Endothelial cell of umbilical vein (primary cell): ENCODE measurements around the gene NAGS. TPM values are rescaled to one million over a fixed set of nuclear protein-coding genes. Genes with fewer than 3 reads are reported as not detected.

Source experiments
- BruUV-seq: library from RNA; stranded (reverse); fragments of 400-500 nt; replicated peaks from 2 replicates; lab custom pipeline; 2021; lab: Mats Ljungman, UMichigan
- CTCF ChIA-PET: fragments of 300-600, 350-600 bp; sonication (Branson Sonifier 250); formaldehyde crosslinking; loops from one replicate; lab custom pipeline; 2021; ENCODE audit warnings: antibody characterized with exemption, inconsistent platforms; lab: Charles Lee
- POLR2A ChIA-PET: fragments of 300-600, 350-600 bp; sonication (Branson Sonifier 250); formaldehyde crosslinking; loops from one replicate; lab custom pipeline; 2021; ENCODE audit warnings: antibody characterized with exemption, inconsistent platforms; lab: Charles Lee
- DNase-seq: peaks from one replicate; pipeline ENCODE4 v3.0.0-alpha.2; 2011; ENCODE audit warnings: low read depth, low spot score
- FAIRE-seq: peaks from 2 replicates; lab custom pipeline; 2011; peaks lifted over from hg19 to GRCh38; lab: Jason Lieb, UNC
- H2AFZ ChIP-seq: 2 replicates; pipeline ENCODE4 v1.6.0; 2012; ENCODE audit warnings: low read depth, low read length, control low read depth, inconsistent platforms
- H3K27ac ChIP-seq: 2 replicates; pipeline ENCODE4 v1.5.1; 2011; ENCODE audit warnings: low read depth, mild to moderate bottlenecking, control low read depth, low read length, moderate library complexity; ENCODE audit not compliant: insufficient read depth
- H3K27me3 ChIP-seq, 2 experiments: 2 replicates each; pipeline versions ENCODE4 v1.6.0 to v1.6.1; 2011; ENCODE audit warnings: low read length in 2 of 2, mixed read lengths in 1 of 2; ENCODE audit not compliant: control insufficient read depth in 2 of 2, insufficient read depth in 2 of 2
- H3K36me3 ChIP-seq, 2 experiments: 2 replicates in 1 of 2; 3 replicates in 1 of 2; pipeline ENCODE4 v1.5.1; 2011; ENCODE audit warnings: low read length in 2 of 2, mild to moderate bottlenecking in 1 of 2, moderate library complexity in 1 of 2; ENCODE audit not compliant: control insufficient read depth in 2 of 2, insufficient read depth in 2 of 2; ENCODE audit errors: extremely low read depth in 1 of 2
- H3K4me1 ChIP-seq: 3 replicates; pipeline ENCODE4 v1.5.1; 2011; ENCODE audit warnings: mild to moderate bottlenecking, low read length; ENCODE audit not compliant: control insufficient read depth, insufficient read depth; ENCODE audit errors: extremely low read depth
- H3K4me2 ChIP-seq: 2 replicates; pipeline ENCODE4 v1.6.1; 2011; ENCODE audit warnings: low read length, control low read depth, mixed read lengths; ENCODE audit not compliant: insufficient read depth
- H3K4me3 ChIP-seq, 3 experiments: fragments of 200-600 bp in 1 of 3; sonication (generic), shearing (Covaris generic) in 1 of 3; replicated peaks in 1 of 3; 2 replicates each; pipeline ENCODE4 v1.5.1; 2011 to 2016; ENCODE audit warnings: control low read depth in 3 of 3, low read length in 3 of 3, mild to moderate bottlenecking in 2 of 3, inconsistent platforms in 1 of 3, low read depth in 1 of 3, moderate library complexity in 1 of 3; ENCODE audit not compliant: insufficient read depth in 1 of 3
- H3K79me2 ChIP-seq: 2 replicates; pipeline ENCODE4 v1.6.0; 2012; ENCODE audit warnings: low read length, inconsistent platforms; ENCODE audit not compliant: control insufficient read depth, insufficient read depth
- H3K9ac ChIP-seq: replicated peaks from 2 replicates; pipeline ENCODE3; 2011; ENCODE audit warnings: low read length, control low read depth; ENCODE audit not compliant: insufficient read depth; ENCODE audit errors: extremely low read depth
- H3K9me1 ChIP-seq: replicated peaks from 3 replicates; pipeline ENCODE4 v1.6.0; 2011; ENCODE audit warnings: mild to moderate bottlenecking, low read length; ENCODE audit not compliant: control insufficient read depth, insufficient read depth; ENCODE audit errors: extremely low read depth
- H3K9me3 ChIP-seq: replicated peaks from 2 replicates; pipeline ENCODE4 v1.5.1; 2012; ENCODE audit warnings: low read length, inconsistent platforms; ENCODE audit not compliant: control insufficient read depth, insufficient read depth
- H4K20me1 ChIP-seq: replicated peaks from 2 replicates; pipeline ENCODE3; 2011; ENCODE audit warnings: mild to moderate bottlenecking, low read length; ENCODE audit not compliant: control insufficient read depth, insufficient read depth; ENCODE audit errors: extremely low read depth
- EZH2 ChIP-seq: IDR thresholded peaks from 2 replicates; pipeline ENCODE4 v1.6.1; 2012; ENCODE audit warnings: borderline replicate concordance, low read depth, mild to moderate bottlenecking, moderate library complexity, low read length, inconsistent platforms; ENCODE audit not compliant: severe bottlenecking
- FOS ChIP-seq: IDR thresholded peaks from 2 replicates; pipeline ENCODE4 v1.6.1; 2011; ENCODE audit warnings: mild to moderate bottlenecking, low read length, moderate library complexity, borderline replicate concordance; ENCODE audit not compliant: insufficient read depth
- GATA2 ChIP-seq: IDR thresholded peaks from 2 replicates; pipeline ENCODE4 v1.7.0; 2011; ENCODE audit warnings: low read depth, mild to moderate bottlenecking, moderate library complexity, mixed read lengths, low read length; ENCODE audit not compliant: insufficient read length, insufficient read depth
- JUN ChIP-seq: IDR thresholded peaks from 2 replicates; pipeline ENCODE4 v1.6.1; 2011; ENCODE audit warnings: borderline replicate concordance, low read depth; ENCODE audit not compliant: insufficient read length, insufficient read depth
- MYC ChIP-seq: IDR thresholded peaks from one replicate; pipeline ENCODE4 v1.6.1; 2011; ENCODE audit warnings: mild to moderate bottlenecking, low read depth, low read length
- POLR2A ChIP-seq: IDR thresholded peaks from 2 replicates; pipeline ENCODE4 v1.6.1; 2012; ENCODE audit warnings: low read depth, mild to moderate bottlenecking, control low read depth, low read length
- POLR2AphosphoS5 ChIP-seq: IDR thresholded peaks from 2 replicates; pipeline ENCODE4 v1.6.1; 2012; ENCODE audit warnings: low read depth, mild to moderate bottlenecking, control low read depth, low read length, moderate library complexity; ENCODE audit not compliant: insufficient read depth
- dilution Hi-C: fragments of 300-500 bp; cut with MboI; formaldehyde crosslinking; loops from one replicate; pipeline ENCODE4 v1.15.0; 2019; ENCODE audit warnings: low sequenced_read_pairs; ENCODE audit not compliant: extremely low pct_ligation_motif_present
- intact Hi-C: fragments of 100-400 bp; cut with micrococcal nuclease; formaldehyde crosslinking; loops from one replicate; pipeline ENCODE4 v1.10.0; 2022
- polyA plus RNA-seq, 4 experiments: library from polyadenylated mRNA; depleted of rRNA in 3 of 4; stranded (reverse) in 3 of 4; unstranded in 1 of 4; fragments of >200 nt; gene quantifications; 2 replicates each; pipeline versions ENCODE4 v1.2.1 to v1.2.3, GENCODE V29; 2011 to 2012; ENCODE audit warnings: missing spikeins in 1 of 4
- total RNA-seq: library from RNA; stranded (reverse); gene quantifications from 2 replicates; pipeline ENCODE4 v1.2.3, GENCODE V29; 2021
- TF ChIP-seq, protein P1 (sequence below), 2 donors: IDR thresholded peaks; 1 replicate in 1 of 2; 2 replicates in 1 of 2; pipeline ENCODE4 v1.5.1; 2011; ENCODE audit warnings: low read length in 2 of 2, mild to moderate bottlenecking in 2 of 2, moderate library complexity in 2 of 2, control low read depth in 1 of 2, inconsistent platforms in 1 of 2, low read depth in 1 of 2; ENCODE audit not compliant: insufficient read depth in 1 of 2; ENCODE audit errors: extremely low read depth in 1 of 2
- TF ChIP-seq, protein P2 (sequence below): IDR thresholded peaks from 2 replicates; pipeline ENCODE4 v1.6.1; 2011; ENCODE audit not compliant: insufficient read depth, insufficient read length

NAGS gene
- total and polyA plus RNA-seq, 2 donors (not counting 3 experiments of a cell fraction or from before 2014, with no cell fraction given) = 3.3 to 6.1 TPM

DNA sequence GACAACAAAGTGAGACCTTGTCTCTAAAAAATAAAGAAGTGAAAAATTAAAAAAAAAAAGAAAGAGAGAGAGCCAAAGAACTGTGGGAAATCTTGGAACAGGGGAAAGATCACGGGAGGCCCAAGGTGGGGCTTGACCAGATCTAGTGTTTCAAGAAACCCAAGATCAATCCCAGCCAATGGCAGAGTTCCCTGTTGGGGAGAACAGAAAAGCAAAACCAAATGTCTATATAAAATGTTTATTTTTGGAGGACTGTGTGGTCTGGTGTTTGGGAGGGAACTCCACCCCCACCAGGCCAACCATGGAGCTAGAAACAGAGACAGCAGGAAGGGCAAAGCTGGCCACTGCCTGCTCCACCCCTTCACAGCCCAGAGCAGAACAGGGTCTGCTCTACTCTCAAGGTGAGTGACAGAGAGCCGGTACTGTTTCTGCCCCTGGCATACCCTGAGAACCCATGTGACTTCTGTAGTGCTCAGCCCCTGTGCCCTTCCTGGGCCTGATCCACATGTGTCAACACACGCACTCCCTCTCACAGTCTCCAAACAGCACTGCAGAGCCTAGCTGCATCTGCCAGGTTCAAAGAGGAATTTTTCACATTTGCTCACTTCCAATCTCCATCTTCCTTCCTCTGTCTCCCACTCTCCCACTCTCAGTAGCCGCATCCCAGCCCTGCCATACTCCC lies 6.7 kb downstream of the NAGS start:
- Histone ChIP-seq H3K4me3 (no peak overlapping the region), H3K4me1 (peaks cover 17% of the 10 kb centered on the region), H3K9me1 (no peaks in the 10 kb centered on the region), H3K4me2 (no peak overlapping the region), H3K9ac (no peak overlapping the region), H3K27ac (no peak overlapping the region), H3K36me3 (no peaks in the 10 kb centered on the region), H2AFZ (no peak overlapping the region), H4K20me1 (no peaks in the 10 kb centered on the region), H3K79me2 (no peaks in the 10 kb centered on the region), H3K9me3 (no peaks in the 10 kb centered on the region), H3K27me3 (no peaks in the 10 kb centered on the region)
- no peak for TF ChIP-seq POLR2AphosphoS5
- no peak for TF ChIP-seq POLR2A
- TF ChIP-seq, protein P1, sequence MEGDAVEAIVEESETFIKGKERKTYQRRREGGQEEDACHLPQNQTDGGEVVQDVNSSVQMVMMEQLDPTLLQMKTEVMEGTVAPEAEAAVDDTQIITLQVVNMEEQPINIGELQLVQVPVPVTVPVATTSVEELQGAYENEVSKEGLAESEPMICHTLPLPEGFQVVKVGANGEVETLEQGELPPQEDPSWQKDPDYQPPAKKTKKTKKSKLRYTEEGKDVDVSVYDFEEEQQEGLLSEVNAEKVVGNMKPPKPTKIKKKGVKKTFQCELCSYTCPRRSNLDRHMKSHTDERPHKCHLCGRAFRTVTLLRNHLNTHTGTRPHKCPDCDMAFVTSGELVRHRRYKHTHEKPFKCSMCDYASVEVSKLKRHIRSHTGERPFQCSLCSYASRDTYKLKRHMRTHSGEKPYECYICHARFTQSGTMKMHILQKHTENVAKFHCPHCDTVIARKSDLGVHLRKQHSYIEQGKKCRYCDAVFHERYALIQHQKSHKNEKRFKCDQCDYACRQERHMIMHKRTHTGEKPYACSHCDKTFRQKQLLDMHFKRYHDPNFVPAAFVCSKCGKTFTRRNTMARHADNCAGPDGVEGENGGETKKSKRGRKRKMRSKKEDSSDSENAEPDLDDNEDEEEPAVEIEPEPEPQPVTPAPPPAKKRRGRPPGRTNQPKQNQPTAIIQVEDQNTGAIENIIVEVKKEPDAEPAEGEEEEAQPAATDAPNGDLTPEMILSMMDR (IDR thresholded peaks at IDR 0.05; ENCODE audit: extremely low read depth in 1 of 2, insufficient read depth in 1 of 2, low read depth in 1 of 2, low read length in 2 of 2) = no peak
- no peak for TF ChIP-seq FOS
- no peak for TF ChIP-seq JUN
- no peak for TF ChIP-seq MYC
- TF ChIP-seq GATA2 = no peak
- TF ChIP-seq EZH2 = no peak
- TF ChIP-seq, protein P2, sequence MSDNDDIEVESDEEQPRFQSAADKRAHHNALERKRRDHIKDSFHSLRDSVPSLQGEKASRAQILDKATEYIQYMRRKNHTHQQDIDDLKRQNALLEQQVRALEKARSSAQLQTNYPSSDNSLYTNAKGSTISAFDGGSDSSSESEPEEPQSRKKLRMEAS = no peak
- dilution Hi-C loops = no loop called here
- FAIRE-seq (no peak), DNase-seq (no peak)
- BruUV-seq = no TSS peak
- ChIA-PET POLR2A (no interaction called here), CTCF (interaction anchor here (0.7 to 0.8 kb wide), 2 partner anchors 30 to 67 kb away, joined by 3 read pairs; no protein-coding TSS in a partner anchor)
- intact Hi-C loops = no loop called here
